ENCODE measurements around the gene MRPS25.

The MRPS25 gene

GRCh38 chr3:15096046-15096445, 30.9 kb upstream of the MRPS25 start:
- no peak for TF ChIP-seq CTCF (IDR thresholded peaks at IDR 0.05; ENCODE audit: low read length)
- TF ChIP-seq EZH2phosphoT487 (IDR thresholded peaks at IDR 0.05; ENCODE audit: low read length) = no peak
- TF ChIP-seq EZH2 (optimal IDR thresholded peaks at IDR 0.05; ENCODE audit: low read depth, low read length) = no peak

GRCh38 chr3:15094187-15094875, 29.2 kb upstream of the MRPS25 start:
- no peak for TF ChIP-seq CTCF (IDR thresholded peaks at IDR 0.05; ENCODE audit: low read length)
- no peak for TF ChIP-seq EZH2 (optimal IDR thresholded peaks at IDR 0.05; ENCODE audit: low read depth, low read length)
- TF ChIP-seq EZH2phosphoT487 (IDR thresholded peaks at IDR 0.05; ENCODE audit: low read length) = no peak
- Histone ChIP-seq H3F3A (ENCODE audit: insufficient read depth, low read length) (no peaks in the 10 kb centered on the region), H3K27me3 (replicated peaks; ENCODE audit: insufficient read depth, low read length) (no peaks in the 10 kb centered on the region), H3K79me2 (ENCODE audit: low read length) (peaks cover 29% of the 10 kb centered on the region), H3K27ac (ENCODE audit: low read length) (no peak overlapping the region), H3K4me2 (ENCODE audit: low read depth, low read length) (no peak overlapping the region), H2AFZ (ENCODE audit: low read length) (no peak overlapping the region), H3K4me3 (ENCODE audit: low read length) (no peak overlapping the region), H3K9me2 (replicated peaks; ENCODE audit: insufficient read depth, low read length) (no peaks in the 10 kb centered on the region), H4K20me1 (ENCODE audit: insufficient read depth, low read length) (no peaks in the 10 kb centered on the region), H3K36me3 (replicated peaks; ENCODE audit: insufficient read depth, low read length) (0 out of 2 replicates have a peak, but pooled peaks cover 11% of the 10 kb centered on the region), H3K9ac (ENCODE audit: low read length) (no peak overlapping the region), H3K4me1 (ENCODE audit: low read length) (peaks cover 7% of the 10 kb centered on the region; the same call in 1 of the 2 replicates), H3K9me3 (replicated peaks; ENCODE audit: insufficient read depth, low read length) (no peaks in the 10 kb centered on the region)
- no peak for DNase-seq

More at GRCh38 chr3:15096046-15096445, 30.9 kb upstream of the MRPS25 start:
- Histone ChIP-seq H3K4me1 (ENCODE audit: low read length) (peaks cover 7% of the 10 kb centered on the region; the same call in 1 of the 2 replicates), H3K9ac (ENCODE audit: low read length) (no peak overlapping the region), H3K9me2 (replicated peaks; ENCODE audit: insufficient read depth, low read length) (no peaks in the 10 kb centered on the region), H2AFZ (ENCODE audit: low read length) (no peak overlapping the region), H3K27ac (ENCODE audit: low read length) (no peak overlapping the region), H3K9me3 (replicated peaks; ENCODE audit: insufficient read depth, low read length) (no peaks in the 10 kb centered on the region), H3K79me2 (ENCODE audit: low read length) (peaks cover 29% of the 10 kb centered on the region), H4K20me1 (ENCODE audit: insufficient read depth, low read length) (no peaks in the 10 kb centered on the region), H3F3A (ENCODE audit: insufficient read depth, low read length) (no peaks in the 10 kb centered on the region), H3K27me3 (replicated peaks; ENCODE audit: insufficient read depth, low read length) (no peaks in the 10 kb centered on the region), H3K4me2 (ENCODE audit: low read depth, low read length) (no peak overlapping the region), H3K4me3 (ENCODE audit: low read length) (no peak overlapping the region), H3K36me3 (replicated peaks; ENCODE audit: insufficient read depth, low read length) (0 out of 2 replicates have a peak, but pooled peaks cover 7% of the 10 kb centered on the region)
- DNase-seq = no peak

GRCh38 chr3:15092686-15093085, 27.6 kb upstream of the MRPS25 start:
- no peak overlapping the region for H3K4me3 ChIP-seq (ENCODE audit: low read length)
- no peaks in the 10 kb centered on the region for H4K20me1 ChIP-seq (ENCODE audit: insufficient read depth, low read length)
- no peak for TF ChIP-seq EZH2phosphoT487 (IDR thresholded peaks at IDR 0.05; ENCODE audit: low read length)
- TF ChIP-seq EZH2 (optimal IDR thresholded peaks at IDR 0.05; ENCODE audit: low read depth, low read length) = no peak
- TF ChIP-seq CTCF (IDR thresholded peaks at IDR 0.05; ENCODE audit: low read length) = no peak
- H3K9me3 ChIP-seq (replicated peaks; ENCODE audit: insufficient read depth, low read length) = no peaks in the 10 kb centered on the region
- no peak overlapping the region for H3K9ac ChIP-seq (ENCODE audit: low read length)
- H3K4me1 ChIP-seq (ENCODE audit: low read length) = peaks cover 3% of the 10 kb centered on the region; the same call in 1 of the 2 replicates
- no peaks in the 10 kb centered on the region for H3K9me2 ChIP-seq (replicated peaks; ENCODE audit: insufficient read depth, low read length)
- H2AFZ ChIP-seq (ENCODE audit: low read length) = no peak overlapping the region
- no peaks in the 10 kb centered on the region for H3K27me3 ChIP-seq (replicated peaks; ENCODE audit: insufficient read depth, low read length)
- H3K4me2 ChIP-seq (ENCODE audit: low read depth, low read length) = no peak overlapping the region
- H3K36me3 ChIP-seq (replicated peaks; ENCODE audit: insufficient read depth, low read length) = 0 out of 2 replicates have a peak, but pooled peaks cover 11% of the 10 kb centered on the region
- no peaks in the 10 kb centered on the region for H3F3A ChIP-seq (ENCODE audit: insufficient read depth, low read length)
- no peak overlapping the region for H3K27ac ChIP-seq (ENCODE audit: low read length)
- no peak for DNase-seq
- H3K79me2 ChIP-seq (ENCODE audit: low read length) = peaks cover 17% of the 10 kb centered on the region

All from MM.1S (cell line).